K562 (cell line): ENCODE data around the gene PIAS3. TPM values are rescaled to one million over a fixed set of nuclear protein-coding genes. Genes with fewer than 3 reads are reported as not detected.

ENCODE experiments used
- ATF6 ChIP-seq: sonication (generic); formaldehyde crosslinking; IDR thresholded peaks from 2 replicates; pipeline ENCODE4 v1.4.0; 2020; ENCODE audit warnings: mild to moderate bottlenecking, missing genetic modification reagents
- CHCHD3 ChIP-seq: fragments of 250-450 bp; sonication (Bioruptor Pico); IDR thresholded peaks from 2 replicates; pipeline ENCODE4 v2.1.2; 2022; ENCODE audit warnings: mild to moderate bottlenecking
- DNMT1 ChIP-seq: fragments of 450-650 bp; IDR thresholded peaks from 2 replicates; pipeline ENCODE4 v1.6.1; 2016; ENCODE audit warnings: antibody characterized with exemption, mild to moderate bottlenecking
- FOS ChIP-seq: IDR thresholded peaks from 3 replicates; pipeline ENCODE4 v1.6.1; 2011; ENCODE audit not compliant: insufficient read length; ENCODE audit errors: extremely low read depth
- KLF6 ChIP-seq: fragments of 250-450 bp; sonication (Bioruptor Pico); IDR thresholded peaks from 2 replicates; pipeline ENCODE4 v1.4.0; 2020; ENCODE audit warnings: mild to moderate bottlenecking, moderate library complexity, borderline replicate concordance
- NFIX ChIP-seq: fragments of 250-450 bp; sonication (Bioruptor Pico); IDR thresholded peaks from 2 replicates; pipeline ENCODE4 v1.4.0; 2020; ENCODE audit warnings: low read depth, mild to moderate bottlenecking, moderate library complexity
- PRDM10 ChIP-seq: fragments of 450-650 bp; IDR thresholded peaks from 2 replicates; pipeline ENCODE4 v1.6.1; 2018; ENCODE audit not compliant: partially characterized antibody
- RBM15 ChIP-seq: fragments of 200-400 bp; formaldehyde crosslinking; IDR thresholded peaks from 2 replicates; pipeline ENCODE4 v1.6.1; 2018; ENCODE audit warnings: mild to moderate bottlenecking, low read length, moderate library complexity; ENCODE audit not compliant: insufficient read depth
- RBM17 ChIP-seq: fragments of 200-400 bp; formaldehyde crosslinking; IDR thresholded peaks from 2 replicates; pipeline ENCODE4 v1.6.1; 2017; ENCODE audit warnings: low read depth, mild to moderate bottlenecking, low read length, borderline replicate concordance
- ZNF133 ChIP-seq: fragments of 250-450 bp; sonication (Bioruptor Pico); IDR thresholded peaks from 2 replicates; pipeline ENCODE4 v1.4.0; 2020; ENCODE audit warnings: mild to moderate bottlenecking
- ZNF318 ChIP-seq, 2 experiments: fragments of 450-650 bp; IDR thresholded peaks; 2 replicates each; pipeline ENCODE4 v1.6.1; 2016; ENCODE audit warnings: mild to moderate bottlenecking in 2 of 2, borderline replicate concordance in 1 of 2, low read depth in 1 of 2, moderate library complexity in 1 of 2
- ZSCAN29 ChIP-seq: fragments of 450-650 bp; IDR thresholded peaks from 2 replicates; pipeline ENCODE4 v1.6.1; 2017
- ZSCAN32 ChIP-seq: fragments of 450-650 bp; formaldehyde crosslinking; IDR thresholded peaks from 2 replicates; pipeline ENCODE4 v1.4.0; 2020; ENCODE audit warnings: mild to moderate bottlenecking, moderate library complexity
- polyA plus RNA-seq, 8 experiments: library from polyadenylated mRNA; depleted of rRNA in 4 of 8; stranded (reverse) in 5 of 8; unstranded in 3 of 8; fragments of >200 nt; fragmentation: Nextera tagmentation in 2 of 8; fragmentation: Illumina TruSeq in 1 of 8; extraction: Ambion mirVana in 2 of 8; extraction: Trizol in 1 of 8; gene quantifications; 2 replicates each; pipeline versions ENCODE4 v1.2.1 to v1.2.3, GENCODE V29; 2011 to 2014; ENCODE audit warnings: inconsistent platforms in 1 of 8, missing spikeins in 1 of 8
- total RNA-seq, 7 experiments: library from RNA; depleted of rRNA in 6 of 7; stranded (reverse); fragments of >200 nt in 6 of 7; fragmentation: Illumina TruSeq in 2 of 7; extraction: Trizol in 2 of 7; gene quantifications; 2 replicates each; pipeline versions ENCODE4 v1.2.1 to v1.2.3, GENCODE V29; 2011 to 2021; ENCODE audit warnings: low replicate concordance in 1 of 7

Gene PIAS3
- total and polyA plus RNA-seq, 9 of the 15 experiments (the other 6 are each of a cell fraction or from before 2014, with no cell fraction given) = 1.1 to 25.6 (median 7.9) TPM

- TF ChIP-seq ZSCAN32 (CRISPR knock-in tag) (no peak), PRDM10 (no peak), FOS (no peak), ZSCAN29 (no peak; the same call in 1 of the 2 replicates), DNMT1 (no peak), RBM15 (no peak), ATF6 (CRISPR knock-in tag) (no peak), CHCHD3 (CRISPR knock-in tag) (no peak), KLF6 (CRISPR knock-in tag) (no peak), NFIX (CRISPR knock-in tag) (no peak), ZNF318 (IDR thresholded peaks at IDR 0.05; ENCODE audit: borderline replicate concordance in 1 of 2, low read depth in 1 of 2) (no peak), RBM17 (no peak), ZNF133 (CRISPR knock-in tag) (no peak)
These were observed 13.2 kb downstream of the PIAS3 start, which contains the start of gene NUDT17 (continued) for GRCh38 chr1:145845514-145846161.
